ENCODE data around the gene FUT3. TPM values are rescaled to one million over a fixed set of nuclear protein-coding genes. Genes with fewer than 3 reads are reported as not detected.

The FUT3 gene
- total and polyA plus RNA-seq, 2 of the 8 experiments (the other 6 are each of a cell fraction or from before 2014, with no cell fraction given), result 0.15 to 0.63 TPM

DNA sequence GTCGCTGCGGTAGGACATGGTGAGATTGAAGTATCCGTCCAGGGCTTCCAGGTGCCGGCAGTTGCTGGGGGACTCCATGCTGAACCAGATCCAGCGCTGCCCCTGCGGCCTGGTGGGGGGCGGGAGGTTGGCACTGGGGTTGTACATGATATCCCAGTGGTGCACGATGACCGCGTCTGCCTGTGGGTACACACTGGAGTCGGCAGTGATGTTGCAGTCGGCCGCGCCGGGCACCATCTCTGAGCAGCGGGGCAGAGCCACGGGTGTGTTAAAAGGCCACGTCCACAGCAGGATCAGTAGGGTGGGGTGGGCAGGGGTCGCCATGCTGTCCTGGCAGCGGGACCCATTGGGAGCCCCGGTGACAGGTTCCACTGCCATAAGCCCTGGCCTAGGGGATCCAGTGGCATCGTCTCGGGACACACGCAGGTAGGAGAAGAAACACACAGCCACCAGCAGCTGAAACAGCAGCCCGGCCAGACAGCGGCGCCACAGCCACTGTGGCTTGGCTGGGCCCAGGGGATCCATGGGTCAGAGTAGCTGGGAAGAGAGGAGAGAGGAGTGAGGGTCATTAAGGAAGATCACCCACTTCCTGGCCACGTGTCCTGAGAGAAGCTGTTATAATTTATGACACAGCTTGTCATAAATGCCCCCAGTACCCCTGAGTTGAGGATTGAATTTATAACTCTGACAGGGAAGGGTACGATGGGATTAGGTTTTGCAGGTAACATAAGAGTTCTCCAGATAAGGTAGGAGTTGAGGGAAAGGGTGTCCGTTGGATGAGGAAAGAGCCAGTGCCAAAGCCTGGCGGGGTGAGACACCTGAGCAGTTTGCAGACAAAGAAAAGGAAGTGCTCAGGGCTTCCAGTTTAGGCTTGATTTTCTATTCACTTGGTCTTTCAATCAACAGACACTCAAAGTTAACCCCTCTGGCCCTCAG, 16.2 kb upstream of the FUT3 start (continued):
- TF ChIP-seq CHD7 (IDR thresholded peaks at IDR 0.05; ENCODE audit: insufficient replicate concordance, low read length) (no peak), JUND (IDR thresholded peaks at IDR 0.05; ENCODE audit: low read length) (no peak), CBX5 (IDR thresholded peaks at IDR 0.05; ENCODE audit: low read depth, low read length) (no peak), GTF2F1 (IDR thresholded peaks at IDR 0.05; ENCODE audit: borderline replicate concordance, low read depth, low read length) (no peak), FOSL1 (IDR thresholded peaks at IDR 0.05; ENCODE audit: insufficient read depth, low read depth, low read length) (no peak), ZNF274 (IDR thresholded peaks at IDR 0.05; ENCODE audit: borderline replicate concordance, extremely low read depth, low read length) (no peak)

Measured in H1 (cell line).